Mucosa of stomach (tissue), 1 donor: ENCODE measurements around the gene RUSF1.
A peak's percentile ranks its signal among the peaks of the same experiment; 100 is the strongest.

Experiments used
- H3K27me3 ChIP-seq: one replicate; pipeline ENCODE4 v1.7.0; 2013; ENCODE audit warnings: mild to moderate bottlenecking, low read length; ENCODE audit not compliant: control insufficient read depth, insufficient read depth
- H3K36me3 ChIP-seq: one replicate; pipeline ENCODE4 v1.7.0; 2013; ENCODE audit warnings: low read length; ENCODE audit not compliant: control insufficient read depth, insufficient read depth
- H3K4me1 ChIP-seq: one replicate; pipeline ENCODE4 v1.7.0; 2013; ENCODE audit warnings: mild to moderate bottlenecking, low read length; ENCODE audit not compliant: control insufficient read depth, insufficient read depth
- H3K4me3 ChIP-seq: one replicate; pipeline ENCODE4 v1.7.0; 2013; ENCODE audit warnings: low read length
- H3K9ac ChIP-seq: one replicate; pipeline ENCODE4 v1.7.0; 2013; ENCODE audit warnings: mild to moderate bottlenecking, low read length, moderate library complexity
- H3K9me3 ChIP-seq: one replicate; pipeline ENCODE4 v1.7.0; 2013; ENCODE audit warnings: mild to moderate bottlenecking, low read length, moderate library complexity; ENCODE audit not compliant: control insufficient read depth
- donor health status: Pancreatic carcinoma.

Gene RUSF1

GRCh38 chr16:31471875-31472708 lies 36.1 kb downstream of the RUSF1 start, which contains the start of gene TGFB1I1:
Gene TGFB1I1, plus strand, starts transcription at chr16:31472152. Its CDS starts 37 bp downstream, at chr16:31472189.
- Histone ChIP-seq H3K36me3 (no peaks in the 10 kb centered on the region), H3K27me3 (no peaks in the 10 kb centered on the region), H3K9ac (peak within 1 kb of the TSS; percentile 76), H3K4me3 (no peak within 1 kb of the TSS), H3K4me1 (peaks cover 20% of the 10 kb centered on the region), H3K9me3 (no peaks in the 10 kb centered on the region)

GRCh38 chr16:31471241-31471874 lies 36.8 kb downstream of the RUSF1 start:
- Histone ChIP-seq H3K36me3 (no peaks in the 10 kb centered on the region), H3K9me3 (no peaks in the 10 kb centered on the region), H3K4me3 (no peak overlapping the region), H3K27me3 (no peaks in the 10 kb centered on the region), H3K9ac (peak overlapping the region; percentile 76), H3K4me1 (peaks cover 19% of the 10 kb centered on the region)

GRCh38 chr16:31470615-31471014 lies 37.6 kb downstream of the RUSF1 start:
- H3K4me1 ChIP-seq = peaks cover 12% of the 10 kb centered on the region
- H3K36me3 ChIP-seq = no peaks in the 10 kb centered on the region
- no peak overlapping the region for H3K4me3 ChIP-seq
- H3K9ac ChIP-seq = no peak overlapping the region
- H3K27me3 ChIP-seq = no peaks in the 10 kb centered on the region
- H3K9me3 ChIP-seq = no peaks in the 10 kb centered on the region

DNA sequence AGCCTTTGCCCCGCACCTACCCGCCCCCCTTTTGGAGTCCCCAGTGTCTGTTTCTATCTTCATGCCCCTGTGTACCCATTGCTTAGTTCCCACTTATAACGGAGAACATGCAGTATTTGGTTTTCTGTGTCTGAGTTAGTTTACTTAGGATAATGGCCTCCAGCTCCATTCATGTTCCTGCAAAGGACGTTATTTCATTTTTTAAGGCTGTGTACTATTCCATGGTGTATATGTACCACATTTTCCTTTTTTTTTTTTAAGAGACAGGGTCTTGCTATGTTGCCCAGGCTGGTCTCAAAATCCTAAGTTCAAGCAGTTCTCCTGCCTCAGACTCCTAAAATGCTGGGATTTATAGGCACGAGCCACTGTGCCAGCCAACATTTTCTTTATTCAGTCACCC lies 40.3 kb downstream of the RUSF1 start:
- Histone ChIP-seq H3K27me3 (no peaks in the 10 kb centered on the region), H3K9me3 (no peaks in the 10 kb centered on the region), H3K36me3 (no peaks in the 10 kb centered on the region), H3K4me1 (peaks cover 12% of the 10 kb centered on the region), H3K9ac (no peak overlapping the region), H3K4me3 (no peak overlapping the region)

- Histone ChIP-seq H3K4me3 (no peak overlapping the region), H3K4me1 (peaks cover 8% of the 10 kb centered on the region), H3K27me3 (no peaks in the 10 kb centered on the region), H3K9ac (no peak overlapping the region), H3K9me3 (no peaks in the 10 kb centered on the region), H3K36me3 (no peaks in the 10 kb centered on the region)
Observed at GRCh38 chr16:31467151-31467773, 40.9 kb downstream of the RUSF1 start.

DNA sequence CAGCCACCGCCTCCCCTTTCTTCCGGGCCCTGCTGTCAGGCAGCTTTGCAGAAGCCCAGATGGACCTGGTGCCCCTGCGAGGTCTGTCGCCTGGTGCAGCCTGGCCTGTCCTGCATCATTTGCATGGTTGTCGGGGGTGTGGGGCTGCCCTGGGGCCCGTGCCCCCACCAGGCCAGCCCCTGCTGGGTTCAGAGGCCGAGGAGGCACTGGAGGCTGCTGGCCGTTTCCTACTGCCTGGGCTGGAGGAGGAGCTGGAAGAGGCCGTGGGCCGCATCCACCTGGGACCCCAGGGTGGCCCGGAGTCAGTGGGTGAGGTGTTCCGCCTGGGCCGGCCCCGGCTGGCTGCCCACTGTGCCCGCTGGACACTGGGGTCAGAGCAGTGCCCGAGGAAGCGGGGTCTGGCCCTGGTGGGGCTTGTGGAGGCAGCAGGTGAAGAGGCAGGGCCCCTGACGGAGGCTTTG lies 41.8 kb downstream of the RUSF1 start:
- Histone ChIP-seq H3K4me1 (peaks cover 4% of the 10 kb centered on the region), H3K27me3 (no peaks in the 10 kb centered on the region), H3K9ac (no peak overlapping the region), H3K36me3 (no peaks in the 10 kb centered on the region), H3K4me3 (no peak overlapping the region), H3K9me3 (no peaks in the 10 kb centered on the region)

GRCh38 chr16:31465788-31466370 lies 42.3 kb downstream of the RUSF1 start:
- Histone ChIP-seq H3K27me3 (no peaks in the 10 kb centered on the region), H3K36me3 (no peaks in the 10 kb centered on the region), H3K9me3 (no peaks in the 10 kb centered on the region), H3K4me3 (no peak overlapping the region), H3K9ac (no peak overlapping the region), H3K4me1 (no peaks in the 10 kb centered on the region)

GRCh38 chr16:31464781-31465260 lies 43.4 kb downstream of the RUSF1 start:
- Histone ChIP-seq H3K27me3 (no peaks in the 10 kb centered on the region), H3K4me1 (peaks cover 7% of the 10 kb centered on the region), H3K9ac (no peak overlapping the region), H3K9me3 (no peaks in the 10 kb centered on the region), H3K4me3 (no peak overlapping the region), H3K36me3 (no peaks in the 10 kb centered on the region)

- H3K4me1 ChIP-seq = peaks cover 7% of the 10 kb centered on the region
- no peak overlapping the region for H3K4me3 ChIP-seq
- no peaks in the 10 kb centered on the region for H3K9me3 ChIP-seq
- no peaks in the 10 kb centered on the region for H3K36me3 ChIP-seq
- no peaks in the 10 kb centered on the region for H3K27me3 ChIP-seq
- H3K9ac ChIP-seq = no peak overlapping the region
Observed at GRCh38 chr16:31464348-31464769, 43.8 kb downstream of the RUSF1 start.

DNA sequence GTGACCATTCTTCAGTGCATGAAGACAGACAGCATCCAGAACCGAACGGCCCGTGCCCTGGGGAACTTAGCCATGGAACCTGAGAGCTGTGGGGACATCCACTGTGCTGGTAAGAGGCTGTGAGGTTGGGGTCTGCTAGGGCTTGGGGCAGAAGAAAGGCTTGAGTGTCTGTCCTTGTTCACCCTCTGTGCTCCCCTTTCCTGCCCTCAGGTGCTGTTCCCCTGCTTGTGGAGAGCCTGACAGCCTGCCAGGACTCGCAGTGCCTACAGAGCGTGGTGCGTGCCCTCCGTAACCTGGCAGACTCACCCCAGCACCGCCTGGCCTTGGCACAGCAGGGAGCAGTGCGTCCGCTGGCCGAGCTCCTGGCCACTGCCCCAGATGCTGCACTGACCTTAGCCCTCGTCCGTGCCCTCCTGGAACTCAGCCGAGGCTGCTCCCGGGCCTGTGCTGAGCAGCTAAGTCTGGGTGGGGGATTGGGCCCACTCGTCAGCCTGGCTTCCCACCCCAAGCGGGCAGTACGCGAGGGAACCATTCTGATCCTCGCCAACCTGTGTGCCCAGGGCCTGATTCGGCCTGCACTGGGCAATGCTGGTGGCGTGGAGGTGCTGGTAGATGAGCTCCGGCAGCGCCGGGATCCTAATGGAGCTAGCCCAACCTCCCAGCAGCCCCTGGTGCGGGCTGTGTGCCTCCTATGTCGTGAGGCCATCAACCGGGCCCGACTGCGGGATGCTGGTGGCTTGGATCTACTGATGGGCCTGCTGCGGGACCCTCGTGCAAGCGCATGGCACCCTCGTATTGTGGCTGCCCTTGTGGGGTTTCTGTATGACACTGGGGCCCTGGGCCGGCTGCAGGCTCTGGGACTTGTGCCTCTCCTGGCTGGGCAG lies 46.0 kb downstream of the RUSF1 start:
- H3K4me1 ChIP-seq = peaks cover 16% of the 10 kb centered on the region
- no peaks in the 10 kb centered on the region for H3K27me3 ChIP-seq
- H3K9ac ChIP-seq = no peak overlapping the region
- no peaks in the 10 kb centered on the region for H3K9me3 ChIP-seq
- H3K4me3 ChIP-seq = no peak overlapping the region
- H3K36me3 ChIP-seq = no peaks in the 10 kb centered on the region
